ENCODE data around the gene PRKCZ.

GRCh38 chr1:2233997-2234761 lies 184.0 kb downstream of the PRKCZ start:
- no peak for TF ChIP-seq TAF1 (IDR thresholded peaks at IDR 0.05; ENCODE audit: borderline replicate concordance, insufficient read depth, low read length)
- no peak for TF ChIP-seq SIN3A (IDR thresholded peaks at IDR 0.05; ENCODE audit: borderline replicate concordance, insufficient read depth, low read length)
- TF ChIP-seq REST (IDR thresholded peaks at IDR 0.05; ENCODE audit: insufficient read depth in 1 of 2, low read depth in 2 of 2, low read length in 2 of 2) = no peak

Data from PFSK-1 (cell line).